ENCODE results near the gene ENAM. TPM values are rescaled to one million over a fixed set of nuclear protein-coding genes. Genes with fewer than 3 reads are reported as not detected.

The ENAM gene
- total and polyA plus RNA-seq, 2 donors (not counting 3 experiments of a cell fraction or from before 2014, with no cell fraction given) = 0.07 TPM; not detected in 1

DNA sequence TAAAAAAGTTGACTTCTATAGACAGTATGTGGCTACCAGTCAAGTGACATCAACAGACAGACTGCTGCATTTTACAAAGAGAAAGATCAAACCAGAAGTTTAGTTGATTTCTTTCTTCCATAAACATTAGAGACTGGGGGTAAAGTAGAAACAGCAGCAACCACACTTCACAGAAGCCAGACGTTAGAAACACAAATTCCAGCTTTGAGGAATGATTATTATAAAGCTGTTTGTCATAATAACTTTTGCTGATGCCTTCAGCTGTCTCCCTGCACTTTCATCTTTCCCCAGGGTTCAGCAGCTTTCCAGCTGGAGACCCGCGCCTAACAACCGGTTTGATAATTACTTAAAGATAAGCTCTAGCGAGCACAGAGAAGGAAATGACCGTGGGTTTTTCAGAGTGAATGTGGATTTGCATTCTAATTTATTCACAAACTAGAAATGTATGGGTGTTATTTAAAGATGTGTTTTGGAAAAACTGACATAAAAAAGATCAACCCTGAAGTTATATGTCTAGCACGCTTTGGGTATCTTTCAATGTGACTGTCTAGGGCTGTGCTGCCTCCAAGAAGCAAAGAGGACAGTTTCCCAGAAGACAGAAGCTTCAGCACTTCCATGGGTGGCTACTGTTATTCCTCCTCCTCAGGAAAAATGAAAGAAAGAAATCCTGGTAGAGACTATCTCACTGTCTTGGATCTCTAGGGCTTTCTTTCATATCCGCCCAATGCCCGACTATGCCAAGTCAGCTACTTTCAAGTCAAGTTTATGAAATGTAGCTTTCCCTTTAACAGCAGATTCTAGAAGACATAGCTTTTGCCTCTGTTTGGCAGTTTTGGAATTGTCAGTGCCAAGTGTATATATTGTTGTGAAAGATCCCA, 15.0 kb upstream of the ENAM start:
- H3K4me2 ChIP-seq (ENCODE audit: insufficient read depth, low read length) = no peak overlapping the region
- peak; percentile 32 for TF ChIP-seq EZH2 (IDR thresholded peaks at IDR 0.05; ENCODE audit: borderline replicate concordance, low read depth, low read length, severe bottlenecking)
- no peak for TF ChIP-seq POLR2AphosphoS5 (IDR thresholded peaks at IDR 0.05; ENCODE audit: insufficient read depth, low read depth, low read length)
- H3K27me3 ChIP-seq (ENCODE audit: control insufficient read depth in 2 of 2, insufficient read depth in 2 of 2, low read length in 2 of 2) = peaks cover 9 to 31% of the 10 kb centered on the region in 2 experiments
- H3K79me2 ChIP-seq (ENCODE audit: control insufficient read depth, insufficient read depth, low read length) = no peaks in the 10 kb centered on the region
- H2AFZ ChIP-seq (ENCODE audit: low read depth, low read length) = no peak overlapping the region
- H3K36me3 ChIP-seq (ENCODE audit: control insufficient read depth in 2 of 2, extremely low read depth in 1 of 2, insufficient read depth in 2 of 2, low read length in 2 of 2) = no peaks in the 10 kb centered on the region
- no peak overlapping the region for H3K4me3 ChIP-seq (replicated peaks in 1 of 3; ENCODE audit: insufficient read depth in 1 of 3, low read depth in 1 of 3, low read length in 3 of 3)
- no peak overlapping the region for H3K9ac ChIP-seq (replicated peaks; ENCODE audit: extremely low read depth, insufficient read depth, low read length)
- no peaks in the 10 kb centered on the region for H3K9me3 ChIP-seq (replicated peaks; ENCODE audit: control insufficient read depth, insufficient read depth, low read length)
- DNase-seq (ENCODE audit: low read depth, low spot score) (no peak), FAIRE-seq (no peak)
- no TSS peak for BruUV-seq (replicated peaks)
- H3K9me1 ChIP-seq (replicated peaks; ENCODE audit: control insufficient read depth, extremely low read depth, insufficient read depth, low read length) = no peaks in the 10 kb centered on the region
- POLR2A ChIA-PET = no interaction called here
- intact Hi-C loops (cut with micrococcal nuclease) = no loop called here
- CTCF ChIA-PET = interaction anchor here (1.0 to 2.9 kb wide), 4 partner anchors 9 to 396 kb away, joined by 3 to 16 read pairs (median 4); no protein-coding TSS in a partner anchor
- H4K20me1 ChIP-seq (replicated peaks; ENCODE audit: control insufficient read depth, extremely low read depth, insufficient read depth, low read length) = no peaks in the 10 kb centered on the region
- no peaks in the 10 kb centered on the region for H3K4me1 ChIP-seq (ENCODE audit: control insufficient read depth, extremely low read depth, insufficient read depth, low read length)
- dilution Hi-C loops (cut with MboI; ENCODE audit: extremely low pct_ligation_motif_present, low sequenced_read_pairs) = no loop called here
- no peak overlapping the region for H3K27ac ChIP-seq (ENCODE audit: insufficient read depth, low read depth, low read length)

DNA sequence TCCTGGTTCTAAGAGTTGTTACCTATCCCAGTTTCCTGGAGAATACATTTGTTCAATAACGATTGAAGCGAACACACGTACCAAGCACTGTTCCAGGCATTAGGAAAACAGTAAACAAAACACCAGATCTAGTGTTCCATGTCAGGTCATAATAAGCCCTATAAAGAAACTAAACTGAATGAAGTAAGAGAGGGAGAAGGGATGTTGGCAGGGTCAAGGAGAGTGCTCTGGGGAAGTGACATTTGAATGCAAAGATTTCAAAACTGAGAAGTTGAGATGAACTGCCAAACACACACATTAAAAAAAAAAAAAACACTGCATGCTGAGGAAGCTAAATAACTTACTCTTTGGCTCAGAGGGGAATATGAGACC, 14.4 kb upstream of the ENAM start:
- intact Hi-C loops (cut with micrococcal nuclease) (no loop called here), dilution Hi-C loops (cut with MboI; ENCODE audit: extremely low pct_ligation_motif_present, low sequenced_read_pairs) (no loop called here)
- FAIRE-seq (no peak), DNase-seq (ENCODE audit: low read depth, low spot score) (no peak)
- no peak overlapping the region for H3K27ac ChIP-seq (ENCODE audit: insufficient read depth, low read depth, low read length)
- no peaks in the 10 kb centered on the region for H3K79me2 ChIP-seq (ENCODE audit: control insufficient read depth, insufficient read depth, low read length)
- H3K4me2 ChIP-seq (ENCODE audit: insufficient read depth, low read length) = no peak overlapping the region
- no peaks in the 10 kb centered on the region for H3K9me3 ChIP-seq (replicated peaks; ENCODE audit: control insufficient read depth, insufficient read depth, low read length)
- H3K36me3 ChIP-seq (ENCODE audit: control insufficient read depth in 2 of 2, extremely low read depth in 1 of 2, insufficient read depth in 2 of 2, low read length in 2 of 2) = no peaks in the 10 kb centered on the region
- ChIA-PET CTCF (interaction anchor here (1.0 to 2.9 kb wide), 6 partner anchors 9 to 38 kb away, joined by 3 to 16 read pairs (median 4); no protein-coding TSS in a partner anchor), POLR2A (no interaction called here)
- BruUV-seq (replicated peaks) = no TSS peak
- H3K9ac ChIP-seq (replicated peaks; ENCODE audit: extremely low read depth, insufficient read depth, low read length) = no peak overlapping the region
- H3K9me1 ChIP-seq (replicated peaks; ENCODE audit: control insufficient read depth, extremely low read depth, insufficient read depth, low read length) = no peaks in the 10 kb centered on the region
- TF ChIP-seq, protein P1, sequence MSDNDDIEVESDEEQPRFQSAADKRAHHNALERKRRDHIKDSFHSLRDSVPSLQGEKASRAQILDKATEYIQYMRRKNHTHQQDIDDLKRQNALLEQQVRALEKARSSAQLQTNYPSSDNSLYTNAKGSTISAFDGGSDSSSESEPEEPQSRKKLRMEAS (IDR thresholded peaks at IDR 0.05; ENCODE audit: insufficient read depth, insufficient read length) = no peak
- TF ChIP-seq EZH2 (IDR thresholded peaks at IDR 0.05; ENCODE audit: borderline replicate concordance, low read depth, low read length, severe bottlenecking) (no peak), GATA2 (IDR thresholded peaks at IDR 0.05; ENCODE audit: insufficient read depth, insufficient read length, low read depth, low read length) (no peak), FOS (IDR thresholded peaks at IDR 0.05; ENCODE audit: borderline replicate concordance, insufficient read depth, low read length) (no peak), JUN (IDR thresholded peaks at IDR 0.05; ENCODE audit: borderline replicate concordance, insufficient read depth, insufficient read length, low read depth) (no peak), MYC (IDR thresholded peaks at IDR 0.05; ENCODE audit: low read depth, low read length) (no peak), POLR2A (IDR thresholded peaks at IDR 0.05; ENCODE audit: low read depth, low read length) (no peak), POLR2AphosphoS5 (IDR thresholded peaks at IDR 0.05; ENCODE audit: insufficient read depth, low read depth, low read length) (no peak)
- TF ChIP-seq, protein P2, sequence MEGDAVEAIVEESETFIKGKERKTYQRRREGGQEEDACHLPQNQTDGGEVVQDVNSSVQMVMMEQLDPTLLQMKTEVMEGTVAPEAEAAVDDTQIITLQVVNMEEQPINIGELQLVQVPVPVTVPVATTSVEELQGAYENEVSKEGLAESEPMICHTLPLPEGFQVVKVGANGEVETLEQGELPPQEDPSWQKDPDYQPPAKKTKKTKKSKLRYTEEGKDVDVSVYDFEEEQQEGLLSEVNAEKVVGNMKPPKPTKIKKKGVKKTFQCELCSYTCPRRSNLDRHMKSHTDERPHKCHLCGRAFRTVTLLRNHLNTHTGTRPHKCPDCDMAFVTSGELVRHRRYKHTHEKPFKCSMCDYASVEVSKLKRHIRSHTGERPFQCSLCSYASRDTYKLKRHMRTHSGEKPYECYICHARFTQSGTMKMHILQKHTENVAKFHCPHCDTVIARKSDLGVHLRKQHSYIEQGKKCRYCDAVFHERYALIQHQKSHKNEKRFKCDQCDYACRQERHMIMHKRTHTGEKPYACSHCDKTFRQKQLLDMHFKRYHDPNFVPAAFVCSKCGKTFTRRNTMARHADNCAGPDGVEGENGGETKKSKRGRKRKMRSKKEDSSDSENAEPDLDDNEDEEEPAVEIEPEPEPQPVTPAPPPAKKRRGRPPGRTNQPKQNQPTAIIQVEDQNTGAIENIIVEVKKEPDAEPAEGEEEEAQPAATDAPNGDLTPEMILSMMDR (IDR thresholded peaks at IDR 0.05; ENCODE audit: extremely low read depth in 1 of 2, insufficient read depth in 1 of 2, low read depth in 1 of 2, low read length in 2 of 2) = no peak
- no peaks in the 10 kb centered on the region for H4K20me1 ChIP-seq (replicated peaks; ENCODE audit: control insufficient read depth, extremely low read depth, insufficient read depth, low read length)
- peaks cover 9 to 31% of the 10 kb centered on the region in 2 experiments for H3K27me3 ChIP-seq (ENCODE audit: control insufficient read depth in 2 of 2, insufficient read depth in 2 of 2, low read length in 2 of 2)
- H3K4me1 ChIP-seq (ENCODE audit: control insufficient read depth, extremely low read depth, insufficient read depth, low read length) = no peaks in the 10 kb centered on the region
- no peak overlapping the region for H3K4me3 ChIP-seq (replicated peaks in 1 of 3; ENCODE audit: insufficient read depth in 1 of 3, low read depth in 1 of 3, low read length in 3 of 3)
- H2AFZ ChIP-seq (ENCODE audit: low read depth, low read length) = no peak overlapping the region

Data from endothelial cell of umbilical vein (primary cell).